PFSK-1 (cell line): ENCODE results near the gene IL17RD.

Source experiments
- FOXP2 ChIP-seq: optimal IDR thresholded peaks from 2 replicates; pipeline ENCODE3; 2011; ENCODE audit warnings: borderline replicate concordance, control low read depth, inconsistent platforms; ENCODE audit not compliant: insufficient read depth; ENCODE audit errors: extremely low read length, extremely low read depth
- POLR2AphosphoS5 ChIP-seq: IDR thresholded peaks from 2 replicates; pipeline ENCODE4 v1.6.1; 2012; ENCODE audit warnings: low read depth, mild to moderate bottlenecking, control low read depth, low read length, moderate library complexity
- TAF1 ChIP-seq: IDR thresholded peaks from 2 replicates; pipeline ENCODE4 v1.6.1; 2012; ENCODE audit warnings: low read length, control low read depth, borderline replicate concordance; ENCODE audit not compliant: insufficient read depth
- TF ChIP-seq, protein P1 (sequence below), 2 experiments: IDR thresholded peaks; 2 replicates each; pipeline versions ENCODE4 v1.6.1 to v1.8.0; 2011 to 2012; ENCODE audit warnings: low read depth in 2 of 2, low read length in 2 of 2, control low read depth in 1 of 2, inconsistent platforms in 1 of 2, mild to moderate bottlenecking in 1 of 2, moderate library complexity in 1 of 2; ENCODE audit not compliant: insufficient read depth in 1 of 2

DNA sequence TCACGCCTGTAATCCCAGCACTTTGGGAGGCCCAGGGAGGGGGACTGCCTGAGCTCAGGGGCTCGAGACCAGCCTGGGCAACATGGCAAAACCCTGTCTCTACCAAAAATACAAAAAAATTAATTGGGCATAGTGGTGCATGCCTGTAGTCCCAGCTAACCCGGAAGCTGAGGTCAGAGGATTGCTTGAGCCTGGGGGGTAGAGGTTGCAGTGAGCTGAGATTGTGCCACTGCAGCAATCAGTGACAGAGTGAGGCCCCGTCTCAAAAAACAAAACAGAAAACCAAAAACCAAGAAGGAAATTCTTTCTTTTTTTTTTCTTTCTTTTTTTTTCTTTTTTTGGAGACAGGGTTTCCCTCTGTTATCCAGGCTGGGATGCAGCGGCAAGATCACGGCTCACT is 101.2 kb downstream of the IL17RD start:
- TF ChIP-seq TAF1 (no peak), POLR2AphosphoS5 (no peak), FOXP2 (no peak)
- TF ChIP-seq, protein P1, sequence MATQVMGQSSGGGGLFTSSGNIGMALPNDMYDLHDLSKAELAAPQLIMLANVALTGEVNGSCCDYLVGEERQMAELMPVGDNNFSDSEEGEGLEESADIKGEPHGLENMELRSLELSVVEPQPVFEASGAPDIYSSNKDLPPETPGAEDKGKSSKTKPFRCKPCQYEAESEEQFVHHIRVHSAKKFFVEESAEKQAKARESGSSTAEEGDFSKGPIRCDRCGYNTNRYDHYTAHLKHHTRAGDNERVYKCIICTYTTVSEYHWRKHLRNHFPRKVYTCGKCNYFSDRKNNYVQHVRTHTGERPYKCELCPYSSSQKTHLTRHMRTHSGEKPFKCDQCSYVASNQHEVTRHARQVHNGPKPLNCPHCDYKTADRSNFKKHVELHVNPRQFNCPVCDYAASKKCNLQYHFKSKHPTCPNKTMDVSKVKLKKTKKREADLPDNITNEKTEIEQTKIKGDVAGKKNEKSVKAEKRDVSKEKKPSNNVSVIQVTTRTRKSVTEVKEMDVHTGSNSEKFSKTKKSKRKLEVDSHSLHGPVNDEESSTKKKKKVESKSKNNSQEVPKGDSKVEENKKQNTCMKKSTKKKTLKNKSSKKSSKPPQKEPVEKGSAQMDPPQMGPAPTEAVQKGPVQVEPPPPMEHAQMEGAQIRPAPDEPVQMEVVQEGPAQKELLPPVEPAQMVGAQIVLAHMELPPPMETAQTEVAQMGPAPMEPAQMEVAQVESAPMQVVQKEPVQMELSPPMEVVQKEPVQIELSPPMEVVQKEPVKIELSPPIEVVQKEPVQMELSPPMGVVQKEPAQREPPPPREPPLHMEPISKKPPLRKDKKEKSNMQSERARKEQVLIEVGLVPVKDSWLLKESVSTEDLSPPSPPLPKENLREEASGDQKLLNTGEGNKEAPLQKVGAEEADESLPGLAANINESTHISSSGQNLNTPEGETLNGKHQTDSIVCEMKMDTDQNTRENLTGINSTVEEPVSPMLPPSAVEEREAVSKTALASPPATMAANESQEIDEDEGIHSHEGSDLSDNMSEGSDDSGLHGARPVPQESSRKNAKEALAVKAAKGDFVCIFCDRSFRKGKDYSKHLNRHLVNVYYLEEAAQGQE (IDR thresholded peaks at IDR 0.05; ENCODE audit: insufficient read depth in 1 of 2, low read depth in 2 of 2, low read length in 2 of 2) = no peak
